CD4-positive, alpha-beta T cell (primary cell): ENCODE data around the gene IGSF23. TPM values are rescaled to one million over a fixed set of nuclear protein-coding genes. Genes with fewer than 3 reads are reported as not detected.
"Not testable (repeated sequence)": the region's sequence is repeated elsewhere in the genome, so short reads cannot be mapped to it uniquely, and the experiment has no call there.

Experiments
- ATAC-seq: fragments of 200-7000 bp; cut with Tn5 transposase; one replicate; pipeline ENCODE4 v1.10.0; 2022; ENCODE audit warnings: mild to moderate bottlenecking; ENCODE audit not compliant: poor library complexity
- CTCF ChIA-PET: fragments of 350-600 bp; sonication (Branson Sonifier 250); formaldehyde crosslinking; loops from one replicate; lab custom pipeline; 2021; ENCODE audit warnings: antibody characterized with exemption, inconsistent platforms; lab: Charles Lee
- POLR2A ChIA-PET: fragments of 350-600 bp; sonication (Branson Sonifier 250); formaldehyde crosslinking; loops from one replicate; lab custom pipeline; 2021; ENCODE audit warnings: antibody characterized with exemption, inconsistent platforms; lab: Charles Lee
- DNase-seq, 14 experiments: peaks; one replicate each; pipeline ENCODE4 v3.0.0-alpha.2; 2013 to 2020; ENCODE audit warnings: mixed read lengths in 2 of 14
- H3K27ac ChIP-seq, 2 donors: one replicate each; pipeline versions ENCODE4 v1.5.1 to v1.7.0; 2013; ENCODE audit warnings: low read length in 2 of 2, low read depth in 1 of 2, mild to moderate bottlenecking in 1 of 2
- H3K27me3 ChIP-seq, 2 experiments: 1 replicate in 1 of 2; 2 replicates in 1 of 2; pipeline versions ENCODE4 v1.6.1 to v1.7.0; 2013; ENCODE audit warnings: low read length in 2 of 2, control low read depth in 1 of 2, mild to moderate bottlenecking in 1 of 2, moderate library complexity in 1 of 2; ENCODE audit not compliant: insufficient read depth in 2 of 2, control insufficient read depth in 1 of 2
- H3K36me3 ChIP-seq: one replicate; pipeline ENCODE4 v1.6.1; 2013; ENCODE audit warnings: low read length, control low read depth; ENCODE audit not compliant: insufficient read depth
- H3K4me1 ChIP-seq: one replicate; pipeline ENCODE4 v1.6.1; 2013; ENCODE audit warnings: low read length, control low read depth; ENCODE audit not compliant: insufficient read depth
- H3K4me3 ChIP-seq: one replicate; pipeline ENCODE4 v1.5.1; 2013; ENCODE audit warnings: mild to moderate bottlenecking, low read length, moderate library complexity
- H3K9me3 ChIP-seq, 2 experiments: 1 replicate in 1 of 2; 2 replicates in 1 of 2; pipeline versions ENCODE4 v1.6.1 to v1.7.0; 2013; ENCODE audit warnings: low read length in 2 of 2, mild to moderate bottlenecking in 2 of 2, control low read depth in 1 of 2, moderate library complexity in 1 of 2; ENCODE audit not compliant: control insufficient read depth in 1 of 2, insufficient read depth in 1 of 2
- H3K27ac Mint-ChIP-seq: one replicate; pipeline ENCODE4 v1.8.0; 2020; ENCODE audit warnings: mixed read lengths
- H3K27me3 Mint-ChIP-seq: one replicate; pipeline ENCODE4 v1.8.0; 2021; ENCODE audit warnings: mixed read lengths
- H3K36me3 Mint-ChIP-seq: one replicate; pipeline ENCODE4 v1.8.0; 2021; ENCODE audit warnings: low read depth, mixed read lengths
- H3K4me1 Mint-ChIP-seq: one replicate; pipeline ENCODE4 v1.8.0; 2021; ENCODE audit warnings: low read depth, mixed read lengths
- H3K4me3 Mint-ChIP-seq: one replicate; pipeline ENCODE4 v1.8.0; 2020; ENCODE audit warnings: mild to moderate bottlenecking, mixed read lengths
- H3K9me3 Mint-ChIP-seq: one replicate; pipeline ENCODE4 v1.8.0; 2020; ENCODE audit warnings: mixed read lengths
- intact Hi-C, 2 experiments: fragments of 100-400 bp; cut with DNase I in 1 of 2; cut with micrococcal nuclease in 1 of 2; formaldehyde crosslinking; loops; one replicate each; pipeline versions ENCODE4 v1.15.1 to v1.9.0; 2023 to 2025; cut with DNase I, micrococcal nuclease
- total RNA-seq, 174 experiments: library from RNA in 2 of 174; stranded (reverse) in 2 of 174; gene quantifications; one replicate each; pipeline ENCODE4 v1.2.3 and lab custom pipeline; 2021 to 2026
- TF ChIP-seq, protein P1 (sequence below): fragments of 200-600 bp; IDR thresholded peaks from one replicate; pipeline ENCODE4 v1.8.0; 2022; ENCODE audit warnings: antibody characterized with exemption, mild to moderate bottlenecking

Gene IGSF23
- total RNA-seq, 2 experiments from 2014 or later = not detected

DNA sequence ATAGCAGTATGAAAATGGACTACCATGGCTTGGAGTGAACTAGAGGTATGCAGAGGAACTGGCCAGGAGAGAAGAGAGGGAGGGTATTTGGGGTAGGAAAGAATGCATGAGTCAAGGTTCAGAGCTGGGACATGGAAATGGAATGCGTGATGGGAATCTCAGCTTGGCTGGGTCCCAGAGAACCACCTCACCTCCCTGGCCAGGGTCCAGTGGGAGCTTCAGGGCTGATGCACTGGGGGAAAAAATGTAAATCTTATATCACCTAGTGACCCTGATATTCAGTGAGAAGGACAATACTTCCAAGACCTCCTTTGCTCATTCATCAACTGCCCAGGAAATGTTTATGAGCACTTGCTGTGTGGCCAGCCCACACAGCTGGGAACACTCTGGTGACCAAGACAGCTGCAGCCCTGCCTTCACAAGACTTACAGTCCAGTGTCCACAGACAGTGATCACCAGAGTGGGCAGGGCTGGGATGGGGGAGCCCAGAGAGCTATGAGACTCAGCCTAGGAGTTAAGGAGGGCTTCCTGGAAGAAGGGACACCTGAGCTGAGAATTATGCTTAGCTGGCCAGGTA is 12.8 kb downstream of the IGSF23 start:
- H3K27ac ChIP-seq = no peak overlapping the region
- POLR2A ChIA-PET = no interaction called here
- Mint-ChIP-seq H3K27me3 (peaks cover 27% of the 10 kb centered on the region), H3K36me3 (no peaks in the 10 kb centered on the region), H3K4me3 (no peak overlapping the region), H3K27ac (no peak overlapping the region), H3K9me3 (peaks cover 3% of the 10 kb centered on the region), H3K4me1 (no peaks in the 10 kb centered on the region)
- DNase-seq (no peak), ATAC-seq (no peak)
- TF ChIP-seq, protein P1, sequence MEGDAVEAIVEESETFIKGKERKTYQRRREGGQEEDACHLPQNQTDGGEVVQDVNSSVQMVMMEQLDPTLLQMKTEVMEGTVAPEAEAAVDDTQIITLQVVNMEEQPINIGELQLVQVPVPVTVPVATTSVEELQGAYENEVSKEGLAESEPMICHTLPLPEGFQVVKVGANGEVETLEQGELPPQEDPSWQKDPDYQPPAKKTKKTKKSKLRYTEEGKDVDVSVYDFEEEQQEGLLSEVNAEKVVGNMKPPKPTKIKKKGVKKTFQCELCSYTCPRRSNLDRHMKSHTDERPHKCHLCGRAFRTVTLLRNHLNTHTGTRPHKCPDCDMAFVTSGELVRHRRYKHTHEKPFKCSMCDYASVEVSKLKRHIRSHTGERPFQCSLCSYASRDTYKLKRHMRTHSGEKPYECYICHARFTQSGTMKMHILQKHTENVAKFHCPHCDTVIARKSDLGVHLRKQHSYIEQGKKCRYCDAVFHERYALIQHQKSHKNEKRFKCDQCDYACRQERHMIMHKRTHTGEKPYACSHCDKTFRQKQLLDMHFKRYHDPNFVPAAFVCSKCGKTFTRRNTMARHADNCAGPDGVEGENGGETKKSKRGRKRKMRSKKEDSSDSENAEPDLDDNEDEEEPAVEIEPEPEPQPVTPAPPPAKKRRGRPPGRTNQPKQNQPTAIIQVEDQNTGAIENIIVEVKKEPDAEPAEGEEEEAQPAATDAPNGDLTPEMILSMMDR = no peak
- H3K36me3 ChIP-seq = no peaks in the 10 kb centered on the region
- intact Hi-C loops = no loop called here
- peaks cover 0 to 23% of the 10 kb centered on the region in 2 experiments for H3K9me3 ChIP-seq
- H3K4me3 ChIP-seq = no peak overlapping the region
- CTCF ChIA-PET = no interaction called here
- H3K27me3 ChIP-seq = peaks cover 4 to 8% of the 10 kb centered on the region in 2 experiments
- no peaks in the 10 kb centered on the region for H3K4me1 ChIP-seq

DNA sequence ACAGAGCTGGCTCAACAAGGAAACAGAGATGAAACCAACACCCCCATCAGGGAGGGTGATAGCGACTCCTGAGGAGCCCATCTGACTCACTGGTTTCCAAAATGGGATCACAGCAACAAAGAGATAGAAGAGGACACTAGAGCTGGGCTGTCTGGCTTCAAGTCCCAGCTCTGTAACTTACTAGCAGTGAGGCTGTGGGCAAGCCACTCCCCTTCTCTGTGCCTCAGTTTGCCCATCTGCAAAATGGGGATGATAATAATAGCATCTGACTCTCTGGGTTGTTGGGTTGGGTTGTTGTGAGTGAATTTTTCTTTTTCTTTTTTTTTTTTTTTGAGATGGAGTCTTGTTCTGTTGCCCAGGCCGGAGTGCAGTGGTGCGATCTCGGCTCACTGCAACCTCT is 14.3 kb downstream of the IGSF23 start:
- H3K27ac Mint-ChIP-seq = no peak overlapping the region
- H3K27ac ChIP-seq = no peak overlapping the region
- no peaks in the 10 kb centered on the region for H3K4me1 Mint-ChIP-seq
- no peak overlapping the region for H3K4me3 Mint-ChIP-seq
- H3K36me3 ChIP-seq = no peaks in the 10 kb centered on the region
- intact Hi-C loops = no loop called here
- no peak for ATAC-seq
- TF ChIP-seq, protein P1 = no peak
- H3K9me3 Mint-ChIP-seq = peaks cover 3% of the 10 kb centered on the region
- peaks cover 2 to 8% of the 10 kb centered on the region in 2 experiments for H3K27me3 ChIP-seq
- CTCF ChIA-PET = interaction anchor here (0.7 kb wide), 1 partner anchor 1094 kb away, joined by 3 read pairs; no protein-coding TSS in a partner anchor
- peaks cover 0 to 23% of the 10 kb centered on the region in 2 experiments for H3K9me3 ChIP-seq
- POLR2A ChIA-PET = no interaction called here
- H3K4me3 ChIP-seq = no peak overlapping the region
- H3K36me3 Mint-ChIP-seq = no peaks in the 10 kb centered on the region
- H3K4me1 ChIP-seq = no peaks in the 10 kb centered on the region
- peaks cover 27% of the 10 kb centered on the region for H3K27me3 Mint-ChIP-seq
- DNase-seq = no peak

DNA sequence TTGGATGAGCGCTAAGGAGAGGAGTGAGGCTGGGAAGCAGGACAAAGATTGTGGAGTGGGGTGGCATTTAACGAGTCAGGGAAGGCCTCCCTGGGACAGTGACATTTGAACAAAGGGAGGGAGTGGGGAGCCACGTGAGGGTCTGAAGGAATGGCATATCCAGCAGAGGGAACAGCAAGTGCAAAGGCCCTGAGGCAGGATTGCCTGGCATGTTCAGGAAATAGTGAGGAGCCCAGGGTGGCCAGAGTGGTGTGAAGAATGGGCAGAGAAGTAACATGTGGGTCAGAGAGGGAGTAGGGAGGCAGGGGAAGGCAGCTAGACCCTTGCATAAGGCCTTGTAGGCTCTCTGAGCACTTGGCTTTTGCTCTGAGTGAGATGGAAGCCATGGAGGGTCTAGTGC is 15.4 kb downstream of the IGSF23 start:
- ChIA-PET CTCF (no interaction called here), POLR2A (no interaction called here)
- Histone ChIP-seq H3K4me1 (no peaks in the 10 kb centered on the region), H3K27me3 (peaks cover 2 to 8% of the 10 kb centered on the region in 2 experiments), H3K9me3 (peaks cover 0 to 20% of the 10 kb centered on the region in 2 experiments), H3K36me3 (no peaks in the 10 kb centered on the region), H3K4me3 (no peak overlapping the region), H3K27ac (no peak overlapping the region)
- no peak for DNase-seq
- Mint-ChIP-seq H3K4me1 (no peaks in the 10 kb centered on the region), H3K9me3 (peaks cover 3% of the 10 kb centered on the region), H3K27ac (no peak overlapping the region), H3K36me3 (no peaks in the 10 kb centered on the region), H3K4me3 (no peak overlapping the region), H3K27me3 (peaks cover 33% of the 10 kb centered on the region)
- intact Hi-C loops = no loop called here
- TF ChIP-seq, protein P1 = no peak
- ATAC-seq = no peak

DNA sequence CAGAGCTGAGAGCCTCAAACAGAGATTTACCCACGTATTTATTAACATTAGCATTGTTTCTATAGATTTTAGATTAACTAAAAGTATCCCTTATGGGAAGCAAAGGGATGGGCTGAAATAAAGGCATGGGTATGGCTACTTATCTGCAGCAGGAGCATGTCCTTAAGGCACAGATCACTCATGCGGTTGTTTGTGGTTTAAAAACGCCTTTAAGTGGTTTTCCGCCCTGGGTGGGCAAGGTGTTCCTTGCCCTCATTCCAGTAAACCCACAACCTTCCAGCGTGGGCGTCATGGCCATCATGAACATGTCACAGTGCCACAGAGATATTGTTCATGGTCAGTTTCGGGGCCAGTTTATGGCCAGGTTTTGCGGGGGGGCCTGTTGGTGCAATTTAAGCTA is 18.2 kb downstream of the IGSF23 start:
- H3K4me3 Mint-ChIP-seq, ATAC-seq: not testable (repeated sequence)

DNA sequence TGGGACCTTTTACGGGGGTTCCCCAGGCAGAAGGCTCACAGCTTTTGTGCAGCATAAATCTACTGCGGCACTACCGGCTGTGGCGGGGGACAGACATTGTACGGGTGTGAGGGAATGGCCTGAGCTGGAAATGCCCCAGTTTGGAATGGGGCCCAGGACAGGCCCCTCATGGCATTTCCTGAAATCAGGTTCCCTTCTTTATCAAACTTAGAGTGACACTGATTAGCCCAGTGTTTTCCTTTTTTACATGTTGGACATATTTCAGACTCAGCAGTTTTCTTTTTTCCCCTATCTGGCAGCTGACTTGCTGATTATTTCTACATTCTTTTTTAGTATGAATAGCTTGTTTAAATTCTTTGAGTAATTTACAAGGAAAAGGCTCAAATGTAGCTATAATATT is 20.7 kb downstream of the IGSF23 start:
- POLR2A ChIA-PET = not testable (repeated sequence)

More for the DNA sequence above, 18.2 kb downstream of the IGSF23 start:
- H3K4me1 ChIP-seq, H3K27me3 ChIP-seq, intact Hi-C loops, POLR2A ChIA-PET, H3K4me1 Mint-ChIP-seq, H3K9me3 Mint-ChIP-seq, CTCF ChIA-PET, H3K27ac Mint-ChIP-seq, H3K36me3 ChIP-seq, H3K36me3 Mint-ChIP-seq, DNase-seq, H3K4me3 ChIP-seq, H3K27ac ChIP-seq: not testable (repeated sequence)
- H3K9me3 ChIP-seq = peaks cover 0 to 13% of the 10 kb centered on the region in 2 experiments
- peaks cover 39% of the 10 kb centered on the region for H3K27me3 Mint-ChIP-seq

More for the DNA sequence above, 20.7 kb downstream of the IGSF23 start:
- H3K27me3 ChIP-seq, H3K4me1 Mint-ChIP-seq, H3K4me1 ChIP-seq, ATAC-seq, H3K4me3 ChIP-seq, H3K27ac ChIP-seq, DNase-seq, H3K9me3 Mint-ChIP-seq, H3K36me3 Mint-ChIP-seq, intact Hi-C loops, H3K27ac Mint-ChIP-seq, H3K4me3 Mint-ChIP-seq, H3K36me3 ChIP-seq, H3K9me3 ChIP-seq, CTCF ChIA-PET: not testable (repeated sequence)
- H3K27me3 Mint-ChIP-seq = peaks cover 29% of the 10 kb centered on the region
